ENCODE results near the gene CEACAM19. TPM values are rescaled to one million over a fixed set of nuclear protein-coding genes. Genes with fewer than 3 reads are reported as not detected.
"Not testable (repeated sequence)": the region's sequence is repeated elsewhere in the genome, so short reads cannot be mapped to it uniquely, and the experiment has no call there.

CEACAM19 gene
- total and polyA plus RNA-seq, 5 donors = 1.8 to 6.1 (median 2.5) TPM

DNA sequence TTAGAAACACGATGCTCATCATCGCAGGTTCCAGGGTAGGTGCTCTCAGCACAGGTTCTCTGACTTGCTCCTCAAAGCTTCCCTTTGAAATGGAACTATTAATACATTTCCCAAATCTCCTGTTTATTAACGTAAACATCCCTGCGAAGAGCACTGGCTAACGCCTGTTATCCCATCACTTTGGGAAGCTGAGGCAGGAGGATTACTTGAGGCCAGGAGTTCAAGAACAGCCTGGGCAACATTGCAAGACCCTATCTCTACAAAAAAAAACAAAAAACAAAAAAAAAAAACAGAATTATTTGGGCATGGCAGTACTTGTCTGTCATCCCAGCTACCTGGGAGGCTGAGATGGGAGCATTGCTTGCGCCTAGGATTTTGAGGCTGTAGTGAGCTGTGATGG is 46.3 kb downstream of the CEACAM19 start:
- ATAC-seq (no peak), DNase-seq (peak in 1 of 3 donors; percentile 38)
- H3K27me3 ChIP-seq (ENCODE audit: control insufficient read depth, insufficient read depth) = no peaks in the 10 kb centered on the region
- 95% methylated on average over 6 of the region's 6 CpGs for WGBS
- H3K27ac ChIP-seq (ENCODE audit: low read length) = peak overlapping the region; percentile 32
- peaks cover 10% of the 10 kb centered on the region for H3K4me1 ChIP-seq (ENCODE audit: control insufficient read depth, insufficient read depth, low read length)
- H3K4me3 ChIP-seq (ENCODE audit: low read length) = no peak overlapping the region
- intact Hi-C loops (cut with DNase I) = no loop called here
- H3K9me3 ChIP-seq (ENCODE audit: control insufficient read depth, low read length) = no peaks in the 10 kb centered on the region

DNA sequence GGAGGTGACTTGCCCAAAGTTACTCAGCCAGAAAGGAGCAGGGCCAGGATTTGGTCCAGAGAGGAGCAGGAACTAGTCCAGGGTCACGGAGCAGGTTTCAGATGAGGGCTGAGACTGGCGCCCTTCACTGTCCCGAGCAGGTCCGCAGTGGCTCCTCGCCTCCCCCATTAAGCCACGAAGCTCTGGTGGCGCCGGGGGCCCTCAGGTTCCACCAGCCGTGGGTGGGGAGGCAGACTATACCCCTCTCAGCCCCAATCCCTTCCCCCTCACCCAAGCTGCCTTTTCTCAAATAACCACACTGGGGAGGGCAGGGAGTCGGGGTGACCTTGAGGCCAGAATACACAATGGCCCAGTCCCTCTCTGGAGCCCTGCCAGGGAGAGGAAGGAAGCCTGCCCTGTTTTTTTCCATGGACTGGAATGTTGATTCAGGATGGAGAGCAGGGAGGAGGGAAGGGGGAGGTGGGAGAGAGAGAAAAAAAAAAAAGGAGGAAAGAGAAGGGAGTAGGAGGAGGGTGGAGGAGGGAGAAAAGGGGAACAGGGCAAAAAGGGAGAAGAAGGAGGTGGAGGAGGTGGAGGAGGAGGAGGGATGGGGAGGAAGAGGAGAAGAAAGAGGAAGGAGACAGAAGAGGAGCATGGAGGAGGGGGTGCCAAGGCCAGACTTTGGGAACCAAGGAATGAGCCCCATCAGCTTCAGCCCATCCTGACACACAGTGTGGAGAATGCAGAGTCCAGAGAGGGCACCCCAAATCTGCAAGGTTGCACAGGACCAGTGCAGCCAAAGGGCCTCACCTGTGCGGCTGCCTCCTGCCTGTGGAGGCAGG is 47.4 kb downstream of the CEACAM19 start:
- no peaks in the 10 kb centered on the region for H3K27me3 ChIP-seq (ENCODE audit: control insufficient read depth, insufficient read depth)
- H3K9me3 ChIP-seq (ENCODE audit: control insufficient read depth, low read length) = no peaks in the 10 kb centered on the region
- H3K4me1 ChIP-seq (ENCODE audit: control insufficient read depth, insufficient read depth, low read length) = peaks cover 10% of the 10 kb centered on the region
- peak; percentile 89 to 94 (median 90) for DNase-seq
- ATAC-seq = peak; percentile 88 to 91
- peak overlapping the region; percentile 61 for H3K27ac ChIP-seq (ENCODE audit: low read length)
- intact Hi-C loops (cut with DNase I) = no loop called here
- peak overlapping the region; percentile 0 for H3K4me3 ChIP-seq (ENCODE audit: low read length)
- WGBS = 23% methylated on average over 11 of the region's 11 CpGs

DNA sequence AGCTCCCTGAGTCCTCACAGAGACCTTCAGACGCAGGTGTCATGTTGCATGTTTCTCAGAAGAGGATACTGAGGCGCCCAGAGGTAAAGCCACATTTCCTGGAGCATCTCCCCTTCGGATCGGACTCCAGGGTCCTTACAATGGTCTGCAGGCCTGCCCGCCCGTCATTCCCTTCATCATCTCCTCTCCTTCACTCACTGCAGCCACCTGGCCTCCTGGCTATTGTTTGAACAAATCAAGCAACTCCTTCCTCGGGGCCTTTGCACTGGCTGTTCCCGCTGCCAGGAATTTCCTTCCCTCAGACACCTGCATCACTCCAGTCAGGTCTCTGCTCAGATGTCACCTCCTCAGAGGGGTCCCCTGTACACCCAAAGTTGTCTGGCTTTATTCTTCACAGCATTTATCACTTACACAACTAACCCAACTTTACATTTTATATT is 48.0 kb downstream of the CEACAM19 start:
- Histone ChIP-seq H3K4me3 (ENCODE audit: low read length) (no peak overlapping the region), H3K4me1 (ENCODE audit: control insufficient read depth, insufficient read depth, low read length) (peaks cover 14% of the 10 kb centered on the region), H3K9me3 (ENCODE audit: control insufficient read depth, low read length) (no peaks in the 10 kb centered on the region), H3K27ac (ENCODE audit: low read length) (no peak overlapping the region), H3K27me3 (ENCODE audit: control insufficient read depth, insufficient read depth) (no peaks in the 10 kb centered on the region)
- DNase-seq (peak in 1 of 3 donors; percentile 42), ATAC-seq (no peak)
- WGBS = 82% methylated on average over 8 of the region's 8 CpGs
- intact Hi-C loops (cut with DNase I) = no loop called here

DNA sequence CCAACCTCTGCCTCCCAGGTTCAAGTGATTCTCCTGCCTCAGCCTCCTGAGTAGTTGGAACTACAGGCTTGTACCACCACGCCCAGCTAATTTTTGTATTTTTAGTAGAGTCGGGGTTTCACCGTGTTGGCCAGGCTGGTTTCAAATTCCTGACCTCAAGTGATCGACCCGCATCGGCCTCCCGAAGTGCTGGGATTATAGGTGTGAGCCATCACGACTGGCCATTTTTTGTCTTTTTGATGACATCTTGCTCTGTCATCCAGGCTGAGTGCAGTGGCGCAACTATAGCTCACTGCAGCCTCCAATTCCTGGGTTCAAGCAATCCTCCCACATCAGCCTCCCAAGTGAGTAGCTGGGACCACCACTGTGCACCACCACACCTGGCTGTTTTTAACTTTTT is 49.1 kb downstream of the CEACAM19 start:
- intact Hi-C loops (cut with DNase I) = loop anchor here in 1 of 4 donors (5.0 kb wide), 1 partner anchor 52 kb away; no protein-coding TSS in a partner anchor
- not testable (repeated sequence) for H3K4me3 ChIP-seq (ENCODE audit: low read length); H3K27ac ChIP-seq (ENCODE audit: low read length); H3K27me3 ChIP-seq (ENCODE audit: control insufficient read depth, insufficient read depth); ATAC-seq; H3K9me3 ChIP-seq (ENCODE audit: control insufficient read depth, low read length)
- DNase-seq = peak in 1 of 3 donors; percentile 20
- WGBS = 94% methylated on average over 9 of the region's 9 CpGs
- peaks cover 15% of the 10 kb centered on the region for H3K4me1 ChIP-seq (ENCODE audit: control insufficient read depth, insufficient read depth, low read length)

DNA sequence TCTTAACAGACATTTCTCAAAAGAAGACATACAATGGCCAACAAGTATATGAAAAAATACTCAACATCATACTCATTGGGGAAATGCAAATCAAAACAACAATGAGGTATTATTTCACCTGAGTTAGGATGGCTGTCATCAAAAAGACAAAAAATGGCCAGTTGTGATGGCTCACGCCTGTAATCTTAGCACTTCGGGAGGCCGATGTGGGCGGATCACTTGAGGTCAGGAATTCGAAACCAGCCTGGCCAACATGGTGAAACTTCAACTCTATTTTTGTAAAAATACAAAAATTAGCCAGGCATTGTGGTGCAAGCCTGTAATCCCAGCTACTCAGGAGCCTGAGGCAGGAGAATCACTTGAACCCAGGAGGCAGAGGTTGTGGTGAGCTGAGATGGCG is 49.7 kb downstream of the CEACAM19 start:
- DNase-seq (peak in 1 of 3 donors; percentile 3), ATAC-seq (no peak)
- Histone ChIP-seq H3K27ac (ENCODE audit: low read length) (no peak overlapping the region), H3K27me3 (ENCODE audit: control insufficient read depth, insufficient read depth) (no peaks in the 10 kb centered on the region), H3K4me3 (ENCODE audit: low read length) (no peak overlapping the region), H3K9me3 (ENCODE audit: control insufficient read depth, low read length) (no peaks in the 10 kb centered on the region), H3K4me1 (ENCODE audit: control insufficient read depth, insufficient read depth, low read length) (peaks cover 15% of the 10 kb centered on the region)
- 71% methylated on average over 6 of the region's 6 CpGs for WGBS
- intact Hi-C loops (cut with DNase I) = loop anchor here in 1 of 4 donors (5.0 kb wide), 1 partner anchor 51 kb away; no protein-coding TSS in a partner anchor

DNA sequence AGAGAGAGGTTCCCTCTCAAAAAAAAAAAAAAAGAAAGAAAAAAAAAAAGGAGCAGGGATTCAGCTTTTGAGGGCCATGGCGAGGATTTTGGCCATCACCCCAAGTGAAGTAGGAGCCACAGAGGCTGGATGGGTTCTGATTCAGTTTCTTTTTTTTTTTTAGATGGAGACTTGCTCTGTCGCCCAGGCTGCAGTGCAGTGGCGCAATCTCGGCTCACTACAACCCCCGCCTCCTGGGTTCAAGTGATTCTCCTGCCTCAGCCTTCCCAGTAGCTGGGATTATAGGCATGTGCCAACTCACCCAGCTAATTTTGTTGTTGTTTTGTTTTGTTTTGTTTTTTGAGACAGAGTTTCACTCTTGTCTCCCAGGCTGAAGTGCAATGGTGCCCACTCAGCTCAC is 50.1 kb downstream of the CEACAM19 start:
- not testable (repeated sequence) for H3K27me3 ChIP-seq (ENCODE audit: control insufficient read depth, insufficient read depth); H3K27ac ChIP-seq (ENCODE audit: low read length); H3K4me3 ChIP-seq (ENCODE audit: low read length); H3K9me3 ChIP-seq (ENCODE audit: control insufficient read depth, low read length); ATAC-seq
- H3K4me1 ChIP-seq (ENCODE audit: control insufficient read depth, insufficient read depth, low read length) = peaks cover 15% of the 10 kb centered on the region
- DNase-seq = peak in 2 of 3 donors; percentile 61 to 73
- 65% methylated on average over 5 of the region's 5 CpGs for WGBS
- intact Hi-C loops (cut with DNase I) = loop anchor here in 1 of 4 donors (5.0 kb wide), 1 partner anchor 51 kb away; no protein-coding TSS in a partner anchor

DNA sequence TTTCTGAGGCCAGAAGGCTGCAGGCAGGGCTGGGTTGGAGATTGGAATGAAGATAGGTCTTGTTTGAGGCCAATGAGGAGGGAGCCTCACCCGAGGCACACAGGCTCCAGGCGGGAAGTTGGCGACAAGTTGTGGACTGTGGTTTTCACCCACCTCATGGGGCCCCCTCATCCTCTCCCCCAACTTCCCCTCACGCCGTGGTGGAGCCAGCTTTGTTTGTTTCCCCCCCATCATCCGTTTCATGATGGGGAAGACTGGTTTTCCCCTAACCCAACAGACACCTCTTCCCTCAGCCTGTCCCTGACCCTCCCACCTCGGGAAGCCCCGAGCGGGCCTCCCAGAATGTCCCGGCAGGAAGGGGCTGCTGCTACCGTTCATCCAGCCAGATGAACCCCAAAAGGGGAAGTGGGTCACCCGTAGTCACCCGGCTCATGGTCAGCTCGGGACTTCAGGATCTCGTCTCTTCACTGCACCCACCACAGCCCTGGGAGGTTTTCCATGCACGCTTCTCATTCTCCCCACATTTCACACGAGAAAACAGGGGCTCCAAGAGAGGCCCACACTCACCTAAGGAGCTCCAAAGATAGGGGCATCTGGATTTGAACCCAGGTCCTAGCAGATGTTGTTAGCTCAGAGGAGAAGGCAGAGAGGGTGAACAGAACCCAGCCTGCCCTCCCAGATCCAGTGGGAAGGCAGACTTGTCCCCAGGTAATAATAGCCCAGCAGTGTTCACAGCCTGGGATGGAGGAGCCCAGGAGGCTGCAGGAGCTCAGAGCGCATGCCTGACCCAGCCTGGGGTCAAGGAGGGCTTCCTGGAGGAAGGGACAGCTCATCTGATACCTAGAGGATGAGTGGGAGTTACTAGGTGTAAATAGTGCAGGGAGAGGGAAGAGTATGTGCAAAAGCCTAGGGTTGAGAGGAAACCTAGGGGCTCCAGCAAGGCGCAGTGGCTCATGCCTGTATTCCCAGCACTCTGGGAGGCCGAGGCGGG is 51.1 kb downstream of the CEACAM19 start:
- intact Hi-C loops (cut with DNase I) = loop anchor here in 2 of 4 donors (1.0 to 5.0 kb wide), 2 partner anchors 48 to 50 kb away; no protein-coding TSS in a partner anchor
- ATAC-seq = no peak
- peak overlapping the region; percentile 38 for H3K27ac ChIP-seq (ENCODE audit: low read length)
- H3K4me3 ChIP-seq (ENCODE audit: low read length) = no peak overlapping the region
- no peaks in the 10 kb centered on the region for H3K27me3 ChIP-seq (ENCODE audit: control insufficient read depth, insufficient read depth)
- 45% methylated on average over 21 of the region's 21 CpGs for WGBS
- no peaks in the 10 kb centered on the region for H3K9me3 ChIP-seq (ENCODE audit: control insufficient read depth, low read length)
- H3K4me1 ChIP-seq (ENCODE audit: control insufficient read depth, insufficient read depth, low read length) = peaks cover 15% of the 10 kb centered on the region
- peak in 1 of 3 donors; percentile 52 for DNase-seq

DNA sequence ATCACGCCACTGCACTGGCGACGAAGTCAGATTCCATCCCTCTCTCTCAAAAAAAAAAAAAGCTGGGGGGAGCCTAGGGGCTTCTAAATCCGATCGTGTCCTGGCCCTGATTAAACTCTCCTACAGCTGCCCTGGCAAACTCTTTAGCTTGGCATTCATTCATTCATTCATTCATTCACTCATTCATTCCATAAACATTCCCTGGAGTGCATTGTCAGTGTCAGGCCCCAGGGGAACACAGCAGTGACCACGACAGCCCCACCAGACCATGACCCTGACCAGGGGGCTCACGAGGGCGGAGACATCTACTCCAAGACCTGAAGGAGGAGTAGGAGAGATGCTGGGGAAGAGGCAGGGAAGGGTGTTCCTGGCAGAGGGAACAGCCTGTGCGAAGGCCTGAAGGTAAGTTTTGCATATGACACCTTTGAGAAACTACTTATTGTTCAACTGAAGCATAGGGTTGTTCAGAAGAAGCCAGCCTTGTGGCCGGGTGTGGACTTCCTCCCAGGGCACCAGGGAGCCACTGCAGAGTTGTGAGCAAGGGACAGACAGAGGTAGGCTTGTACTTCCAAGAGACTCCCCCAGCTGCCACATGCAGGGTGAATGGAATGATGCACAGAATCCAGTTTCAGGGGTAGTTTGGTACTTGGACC is 52.1 kb downstream of the CEACAM19 start:
- H3K27me3 ChIP-seq (ENCODE audit: control insufficient read depth, insufficient read depth) = no peaks in the 10 kb centered on the region
- no peak overlapping the region for H3K4me3 ChIP-seq (ENCODE audit: low read length)
- intact Hi-C loops (cut with DNase I) = loop anchor here in 2 of 4 donors (1.0 to 5.0 kb wide), 2 partner anchors 47 to 49 kb away; no protein-coding TSS in a partner anchor
- 59% methylated on average over 10 of the region's 10 CpGs for WGBS
- peak; percentile 25 to 36 for ATAC-seq
- H3K9me3 ChIP-seq (ENCODE audit: control insufficient read depth, low read length) = no peaks in the 10 kb centered on the region
- H3K4me1 ChIP-seq (ENCODE audit: control insufficient read depth, insufficient read depth, low read length) = peaks cover 15% of the 10 kb centered on the region
- H3K27ac ChIP-seq (ENCODE audit: low read length) = peak overlapping the region; percentile 61
- no peak for DNase-seq

DNA sequence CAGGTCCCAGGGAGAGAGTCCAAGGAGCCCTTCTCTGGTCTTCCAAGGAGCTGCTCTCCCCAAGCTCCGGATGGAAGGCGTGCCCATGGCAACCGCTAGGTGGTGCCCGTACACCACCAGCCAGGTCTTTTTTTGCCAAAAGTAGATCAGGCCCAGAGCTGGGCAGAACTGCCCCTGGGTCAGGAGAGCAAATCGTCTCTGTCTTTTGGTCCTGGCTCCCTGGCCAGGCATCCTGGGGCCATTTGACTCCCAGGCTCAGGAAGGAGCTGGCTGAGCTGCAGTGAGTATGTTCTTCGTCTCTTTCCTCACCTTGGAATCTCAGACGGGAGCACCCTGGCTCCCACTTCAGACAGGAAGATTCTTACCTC is 52.7 kb downstream of the CEACAM19 start:
- intact Hi-C loops (cut with DNase I) = loop anchor here (1.0 to 5.0 kb wide), 4 partner anchors 46 to 121 kb away; no protein-coding TSS in a partner anchor
- H3K27me3 ChIP-seq (ENCODE audit: control insufficient read depth, insufficient read depth) = no peaks in the 10 kb centered on the region
- no peak overlapping the region for H3K4me3 ChIP-seq (ENCODE audit: low read length)
- no peaks in the 10 kb centered on the region for H3K9me3 ChIP-seq (ENCODE audit: control insufficient read depth, low read length)
- H3K4me1 ChIP-seq (ENCODE audit: control insufficient read depth, insufficient read depth, low read length) = peaks cover 13% of the 10 kb centered on the region
- WGBS = 15% methylated on average over 7 of the region's 7 CpGs
- peak; percentile 81 to 93 (median 92) for DNase-seq
- H3K27ac ChIP-seq (ENCODE audit: low read length) = peak overlapping the region; percentile 23
- ATAC-seq = peak; percentile 88 to 90

DNA sequence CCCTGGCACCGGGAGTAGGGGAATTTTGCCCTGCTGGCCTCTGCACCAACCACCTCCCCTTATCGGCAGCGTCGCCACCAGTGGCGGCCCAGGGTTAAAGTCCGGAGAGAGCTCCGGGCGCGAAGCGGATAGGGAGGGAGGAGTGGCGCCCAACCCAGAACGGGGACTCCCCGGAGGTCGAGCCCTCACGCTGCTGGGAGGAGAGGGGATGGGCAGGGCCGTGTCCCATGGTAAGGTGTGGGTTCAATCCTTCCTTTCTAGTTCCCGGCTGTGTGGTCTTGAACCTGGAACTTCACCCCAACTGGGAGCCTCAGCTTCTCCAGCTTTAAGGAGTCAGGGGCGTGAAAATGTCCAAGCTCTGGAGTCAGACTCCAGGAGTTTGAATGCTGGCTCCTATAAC is 54.0 kb downstream of the CEACAM19 start:
- intact Hi-C loops (cut with DNase I) = loop anchor here in 3 of 4 donors (2.0 kb wide), 2 partner anchors 46 to 120 kb away; no protein-coding TSS in a partner anchor
- H3K9me3 ChIP-seq (ENCODE audit: control insufficient read depth, low read length) = no peaks in the 10 kb centered on the region
- H3K4me3 ChIP-seq (ENCODE audit: low read length) = no peak overlapping the region
- peaks cover 10% of the 10 kb centered on the region for H3K4me1 ChIP-seq (ENCODE audit: control insufficient read depth, insufficient read depth, low read length)
- H3K27ac ChIP-seq (ENCODE audit: low read length) = no peak overlapping the region
- WGBS = 14% methylated on average over 18 of the region's 18 CpGs
- ATAC-seq (peak; percentile 66 to 68), DNase-seq (peak; percentile 43 to 69 (median 66))
- H3K27me3 ChIP-seq (ENCODE audit: control insufficient read depth, insufficient read depth) = no peaks in the 10 kb centered on the region
